GM11168 (cell line): ENCODE data around the gene ADAMTS17.

Experiments used
- in situ Hi-C: fragments of 300-500 bp; cut with MboI; formaldehyde crosslinking; loops from one replicate; pipeline ENCODE4 v1.12.0; 2022; ENCODE audit warnings: low sequenced_read_pairs; ENCODE audit not compliant: unreplicated experiment

The ADAMTS17 gene

GRCh38 chr15:100186366-100186765 lies 155.4 kb downstream of the ADAMTS17 start:
- in situ Hi-C loops = no loop called here

GRCh38 chr15:100183921-100184495 lies 157.8 kb downstream of the ADAMTS17 start:
- in situ Hi-C loops = no loop called here

GRCh38 chr15:100180921-100181320 lies 160.9 kb downstream of the ADAMTS17 start:
- in situ Hi-C loops = no loop called here

GRCh38 chr15:100175406-100176114 lies 166.2 kb downstream of the ADAMTS17 start:
- in situ Hi-C loops = no loop called here

- in situ Hi-C loops = no loop called here
These were observed 166.9 kb downstream of the ADAMTS17 start for GRCh38 chr15:100174904-100175275.

GRCh38 chr15:100174159-100174903 lies 167.4 kb downstream of the ADAMTS17 start:
- in situ Hi-C loops = no loop called here

GRCh38 chr15:100172356-100173024 lies 169.3 kb downstream of the ADAMTS17 start:
- in situ Hi-C loops = no loop called here

- in situ Hi-C loops = no loop called here
These were observed 170.4 kb downstream of the ADAMTS17 start for GRCh38 chr15:100171411-100171810.

GRCh38 chr15:100170291-100171210 lies 171.2 kb downstream of the ADAMTS17 start:
- in situ Hi-C loops = no loop called here

- in situ Hi-C loops = no loop called here
These were observed 172.0 kb downstream of the ADAMTS17 start for GRCh38 chr15:100169615-100170290.

- in situ Hi-C loops = no loop called here
These were observed 173.0 kb downstream of the ADAMTS17 start for GRCh38 chr15:100168787-100169186.

GRCh38 chr15:100167884-100168375 lies 173.8 kb downstream of the ADAMTS17 start:
- in situ Hi-C loops = no loop called here

GRCh38 chr15:100166313-100166712 lies 175.5 kb downstream of the ADAMTS17 start:
- in situ Hi-C loops = no loop called here

- in situ Hi-C loops = no loop called here
These were observed 177.8 kb downstream of the ADAMTS17 start for GRCh38 chr15:100163961-100164360.

- in situ Hi-C loops = no loop called here
These were observed 180.8 kb downstream of the ADAMTS17 start for GRCh38 chr15:100160953-100161352.

GRCh38 chr15:100159436-100159835 lies 182.3 kb downstream of the ADAMTS17 start:
- in situ Hi-C loops = no loop called here

- in situ Hi-C loops = no loop called here
These were observed 183.4 kb downstream of the ADAMTS17 start for GRCh38 chr15:100158356-100158755.

GRCh38 chr15:100156201-100156600 lies 185.6 kb downstream of the ADAMTS17 start:
- in situ Hi-C loops = no loop called here

- in situ Hi-C loops = no loop called here
These were observed 187.4 kb downstream of the ADAMTS17 start for GRCh38 chr15:100154338-100154737.
